ENCODE data around the gene HHAT. TPM values are rescaled to one million over a fixed set of nuclear protein-coding genes. Genes with fewer than 3 reads are reported as not detected.

The HHAT gene
- polyA plus RNA-seq, 1 donor from 2014 or later = 5.3 TPM

DNA sequence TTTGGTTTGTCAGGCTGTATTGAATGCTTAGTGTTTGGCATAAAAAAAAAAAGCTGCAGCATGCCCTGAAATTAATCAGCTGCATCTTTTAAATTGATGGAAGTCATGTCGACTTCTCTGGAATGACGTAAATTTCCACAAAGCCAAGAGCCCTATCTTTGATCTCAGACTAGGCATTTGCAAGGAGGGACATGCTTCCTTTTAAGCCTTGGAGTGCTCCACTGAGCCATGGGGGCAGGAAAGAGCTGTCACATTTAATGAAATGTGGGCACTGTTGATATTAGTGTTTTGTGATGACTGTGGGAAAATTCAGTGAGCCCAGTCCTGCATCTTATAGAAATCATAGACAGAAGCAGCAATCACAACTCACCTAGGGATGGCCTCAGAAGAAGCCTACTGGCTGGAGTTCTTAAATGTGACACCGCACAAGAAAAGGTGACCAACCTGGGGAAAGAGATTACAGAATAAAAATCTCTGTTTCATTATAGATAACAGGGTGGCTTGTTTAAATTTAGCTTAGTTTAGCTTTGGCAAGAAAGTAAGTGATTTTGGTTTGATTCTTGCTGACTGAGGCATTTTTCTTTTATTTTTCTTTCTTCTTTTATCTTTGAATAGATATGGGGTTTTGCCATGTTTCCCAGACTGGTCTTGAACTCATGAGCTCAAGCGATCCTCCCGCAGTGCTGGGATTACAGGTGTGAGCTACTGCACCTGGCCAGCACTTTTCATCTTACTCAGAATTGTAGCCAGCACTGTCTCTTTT is 188.2 kb downstream of the HHAT start:
- H3K36me3 ChIP-seq (ENCODE audit: insufficient read depth, low read length) = no peaks in the 10 kb centered on the region
- TF ChIP-seq MXI1 (conservative IDR thresholded peaks at IDR 0.05; ENCODE audit: poor library complexity, severe bottlenecking) (no peak), RAD21 (conservative IDR thresholded peaks at IDR 0.05) (no peak), TAF1 (IDR thresholded peaks at IDR 0.05; ENCODE audit: low read depth) (no peak), EP300 (conservative IDR thresholded peaks at IDR 0.05; ENCODE audit: poor library complexity, severe bottlenecking) (no peak), EZH2 (IDR thresholded peaks at IDR 0.05; ENCODE audit: borderline replicate concordance, insufficient read depth, low read length, poor library complexity, severe bottlenecking) (no peak), POLR2AphosphoS5 (IDR thresholded peaks at IDR 0.05) (peak; percentile 1)
- TF ChIP-seq, protein P1, sequence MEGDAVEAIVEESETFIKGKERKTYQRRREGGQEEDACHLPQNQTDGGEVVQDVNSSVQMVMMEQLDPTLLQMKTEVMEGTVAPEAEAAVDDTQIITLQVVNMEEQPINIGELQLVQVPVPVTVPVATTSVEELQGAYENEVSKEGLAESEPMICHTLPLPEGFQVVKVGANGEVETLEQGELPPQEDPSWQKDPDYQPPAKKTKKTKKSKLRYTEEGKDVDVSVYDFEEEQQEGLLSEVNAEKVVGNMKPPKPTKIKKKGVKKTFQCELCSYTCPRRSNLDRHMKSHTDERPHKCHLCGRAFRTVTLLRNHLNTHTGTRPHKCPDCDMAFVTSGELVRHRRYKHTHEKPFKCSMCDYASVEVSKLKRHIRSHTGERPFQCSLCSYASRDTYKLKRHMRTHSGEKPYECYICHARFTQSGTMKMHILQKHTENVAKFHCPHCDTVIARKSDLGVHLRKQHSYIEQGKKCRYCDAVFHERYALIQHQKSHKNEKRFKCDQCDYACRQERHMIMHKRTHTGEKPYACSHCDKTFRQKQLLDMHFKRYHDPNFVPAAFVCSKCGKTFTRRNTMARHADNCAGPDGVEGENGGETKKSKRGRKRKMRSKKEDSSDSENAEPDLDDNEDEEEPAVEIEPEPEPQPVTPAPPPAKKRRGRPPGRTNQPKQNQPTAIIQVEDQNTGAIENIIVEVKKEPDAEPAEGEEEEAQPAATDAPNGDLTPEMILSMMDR (IDR thresholded peaks at IDR 0.05; ENCODE audit: poor library complexity, severe bottlenecking) = no peak
- TF ChIP-seq, protein P2, sequence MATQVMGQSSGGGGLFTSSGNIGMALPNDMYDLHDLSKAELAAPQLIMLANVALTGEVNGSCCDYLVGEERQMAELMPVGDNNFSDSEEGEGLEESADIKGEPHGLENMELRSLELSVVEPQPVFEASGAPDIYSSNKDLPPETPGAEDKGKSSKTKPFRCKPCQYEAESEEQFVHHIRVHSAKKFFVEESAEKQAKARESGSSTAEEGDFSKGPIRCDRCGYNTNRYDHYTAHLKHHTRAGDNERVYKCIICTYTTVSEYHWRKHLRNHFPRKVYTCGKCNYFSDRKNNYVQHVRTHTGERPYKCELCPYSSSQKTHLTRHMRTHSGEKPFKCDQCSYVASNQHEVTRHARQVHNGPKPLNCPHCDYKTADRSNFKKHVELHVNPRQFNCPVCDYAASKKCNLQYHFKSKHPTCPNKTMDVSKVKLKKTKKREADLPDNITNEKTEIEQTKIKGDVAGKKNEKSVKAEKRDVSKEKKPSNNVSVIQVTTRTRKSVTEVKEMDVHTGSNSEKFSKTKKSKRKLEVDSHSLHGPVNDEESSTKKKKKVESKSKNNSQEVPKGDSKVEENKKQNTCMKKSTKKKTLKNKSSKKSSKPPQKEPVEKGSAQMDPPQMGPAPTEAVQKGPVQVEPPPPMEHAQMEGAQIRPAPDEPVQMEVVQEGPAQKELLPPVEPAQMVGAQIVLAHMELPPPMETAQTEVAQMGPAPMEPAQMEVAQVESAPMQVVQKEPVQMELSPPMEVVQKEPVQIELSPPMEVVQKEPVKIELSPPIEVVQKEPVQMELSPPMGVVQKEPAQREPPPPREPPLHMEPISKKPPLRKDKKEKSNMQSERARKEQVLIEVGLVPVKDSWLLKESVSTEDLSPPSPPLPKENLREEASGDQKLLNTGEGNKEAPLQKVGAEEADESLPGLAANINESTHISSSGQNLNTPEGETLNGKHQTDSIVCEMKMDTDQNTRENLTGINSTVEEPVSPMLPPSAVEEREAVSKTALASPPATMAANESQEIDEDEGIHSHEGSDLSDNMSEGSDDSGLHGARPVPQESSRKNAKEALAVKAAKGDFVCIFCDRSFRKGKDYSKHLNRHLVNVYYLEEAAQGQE (IDR thresholded peaks at IDR 0.05; ENCODE audit: borderline replicate concordance) = no peak
- no peak overlapping the region for H3K4me3 ChIP-seq (ENCODE audit: low read length)
- H3K9ac ChIP-seq (ENCODE audit: low read length) = no peak overlapping the region
- H3K9me2 ChIP-seq (ENCODE audit: insufficient read depth, low read length) = no peaks in the 10 kb centered on the region
- no peaks in the 10 kb centered on the region for H3F3A ChIP-seq (ENCODE audit: insufficient read depth, low read length, poor library complexity, severe bottlenecking)
- no peaks in the 10 kb centered on the region for H3K9me3 ChIP-seq (ENCODE audit: low read length)
- no peak overlapping the region for H3K4me2 ChIP-seq (ENCODE audit: low read length)
- H3K27me3 ChIP-seq (ENCODE audit: insufficient read depth, low read depth, low read length) = no peaks in the 10 kb centered on the region
- H4K20me1 ChIP-seq (ENCODE audit: insufficient read depth) = no peaks in the 10 kb centered on the region
- H3K27ac ChIP-seq (ENCODE audit: low read length) = peak overlapping the region; percentile 27
- H3K79me2 ChIP-seq (replicated peaks; ENCODE audit: insufficient read depth, low read length) = no peaks in the 10 kb centered on the region
- H2AFZ ChIP-seq (ENCODE audit: low read depth, low read length) = no peak overlapping the region

DNA sequence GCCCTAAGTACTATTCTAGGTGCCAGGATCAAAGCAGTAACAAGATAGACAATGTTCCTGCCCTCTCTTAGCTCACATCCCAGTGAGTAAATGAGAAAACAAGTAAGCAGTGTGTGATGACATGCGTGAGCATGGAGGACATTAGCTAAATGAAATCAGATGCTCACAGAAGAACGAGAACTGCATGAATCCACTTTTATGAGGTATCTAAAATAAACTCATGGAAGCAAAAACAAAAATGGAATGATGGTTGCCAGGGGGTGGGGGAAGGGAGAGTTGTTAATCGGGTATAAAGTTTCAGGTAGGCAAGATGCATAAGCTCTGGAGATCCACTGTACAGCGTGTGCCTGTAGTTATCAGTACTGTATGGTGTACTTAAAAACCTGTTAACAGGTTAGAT is 195.1 kb downstream of the HHAT start:
- no peak overlapping the region for H3K9ac ChIP-seq (ENCODE audit: low read length)
- no peak overlapping the region for H3K4me2 ChIP-seq (ENCODE audit: low read length)
- TF ChIP-seq, protein P2 (IDR thresholded peaks at IDR 0.05; ENCODE audit: borderline replicate concordance) = no peak
- no peak for TF ChIP-seq POLR2AphosphoS5 (IDR thresholded peaks at IDR 0.05)
- no peak for TF ChIP-seq EZH2 (IDR thresholded peaks at IDR 0.05; ENCODE audit: borderline replicate concordance, insufficient read depth, low read length, poor library complexity, severe bottlenecking)
- TF ChIP-seq, protein P1 (IDR thresholded peaks at IDR 0.05; ENCODE audit: poor library complexity, severe bottlenecking) = no peak

More for the DNA sequence above, 195.1 kb downstream of the HHAT start:
- H3K79me2 ChIP-seq (replicated peaks; ENCODE audit: insufficient read depth, low read length) = no peaks in the 10 kb centered on the region
- H3K27ac ChIP-seq (ENCODE audit: low read length) = no peak overlapping the region
- H3K9me2 ChIP-seq (ENCODE audit: insufficient read depth, low read length) = no peaks in the 10 kb centered on the region
- no peaks in the 10 kb centered on the region for H3K36me3 ChIP-seq (ENCODE audit: insufficient read depth, low read length)
- no peaks in the 10 kb centered on the region for H3F3A ChIP-seq (ENCODE audit: insufficient read depth, low read length, poor library complexity, severe bottlenecking)
- no peaks in the 10 kb centered on the region for H4K20me1 ChIP-seq (ENCODE audit: insufficient read depth)
- H3K27me3 ChIP-seq (ENCODE audit: insufficient read depth, low read depth, low read length) = no peaks in the 10 kb centered on the region
- no peak overlapping the region for H2AFZ ChIP-seq (ENCODE audit: low read depth, low read length)
- H3K9me3 ChIP-seq (ENCODE audit: low read length) = no peaks in the 10 kb centered on the region
- no peak overlapping the region for H3K4me3 ChIP-seq (ENCODE audit: low read length)
